GM23338 (cell line): ENCODE measurements around the gene C1orf210. TPM values are rescaled to one million over a fixed set of nuclear protein-coding genes. Genes with fewer than 3 reads are reported as not detected.

Experiments
- ATAC-seq: fragments of 200-7000 bp; cut with Tn5 transposase; 3 replicates; pipeline ENCODE4 v1.9.1; 2020
- DNase-seq: peaks from one replicate; pipeline ENCODE4 v3.0.0-alpha.2; 2015; ENCODE audit warnings: low spot score
- H2AFZ ChIP-seq: fragments of 200-600 bp; sonication (generic); 2 replicates; pipeline ENCODE4 v1.8.0; 2016; ENCODE audit warnings: antibody characterized with exemption, mild to moderate bottlenecking, moderate library complexity
- H3F3A ChIP-seq: fragments of 200-600 bp; sonication (generic); replicated peaks from 2 replicates; pipeline ENCODE4 v1.8.0; 2017; ENCODE audit warnings: antibody characterized with exemption, mixed run types, low read depth
- H3K27ac ChIP-seq: fragments of 200-600 bp; sonication (generic); 2 replicates; pipeline ENCODE4 v1.6.1; 2016; ENCODE audit warnings: low read depth
- H3K27me3 ChIP-seq: fragments of 200-600 bp; sonication (generic); 2 replicates; pipeline ENCODE4 v1.8.0; 2016; ENCODE audit warnings: mild to moderate bottlenecking, mixed run types, moderate library complexity; ENCODE audit not compliant: insufficient read depth
- H3K36me3 ChIP-seq: fragments of 200-600 bp; sonication (generic); 2 replicates; pipeline ENCODE4 v1.8.0; 2016; ENCODE audit warnings: mild to moderate bottlenecking; ENCODE audit not compliant: insufficient read depth
- H3K4me1 ChIP-seq: fragments of 200-600 bp; sonication (generic); 2 replicates; pipeline ENCODE4 v1.8.0; 2016; ENCODE audit warnings: mild to moderate bottlenecking, moderate library complexity; ENCODE audit not compliant: insufficient read depth
- H3K4me2 ChIP-seq: fragments of 200-600 bp; sonication (generic); 2 replicates; pipeline ENCODE4 v1.7.1; 2017; ENCODE audit warnings: mixed run types
- H3K4me3 ChIP-seq: fragments of 200-600 bp; sonication (generic); 2 replicates; pipeline ENCODE4 v1.6.1; 2016; ENCODE audit warnings: mixed run types
- H3K79me2 ChIP-seq: fragments of 200-600 bp; sonication (generic); replicated peaks from 2 replicates; pipeline ENCODE4 v1.8.0; 2017; ENCODE audit warnings: mild to moderate bottlenecking; ENCODE audit not compliant: insufficient read depth
- H3K9me2 ChIP-seq: fragments of 200-600 bp; sonication (generic); 2 replicates; pipeline ENCODE4 v1.8.0; 2017; ENCODE audit not compliant: insufficient read depth
- H4K20me1 ChIP-seq: fragments of 200-600 bp; sonication (generic); replicated peaks from 2 replicates; pipeline ENCODE4 v1.8.0; 2017; ENCODE audit warnings: mild to moderate bottlenecking; ENCODE audit not compliant: insufficient read depth
- H3K27ac Mint-ChIP-seq: 2 replicates; pipeline ENCODE4 v1.8.0; 2020; ENCODE audit warnings: inconsistent platforms, mild to moderate bottlenecking, moderate library complexity, mixed read lengths
- H3K27me3 Mint-ChIP-seq: 3 replicates; pipeline ENCODE4 v1.8.0; 2022; ENCODE audit warnings: low read depth, mild to moderate bottlenecking, moderate library complexity, mixed read lengths, inconsistent platforms; ENCODE audit not compliant: insufficient read depth, poor library complexity
- H3K36me3 Mint-ChIP-seq: 3 replicates; pipeline ENCODE4 v1.8.0; 2021; ENCODE audit warnings: low read depth, mild to moderate bottlenecking, inconsistent platforms, moderate library complexity, mixed read lengths
- H3K4me1 Mint-ChIP-seq: 3 replicates; pipeline ENCODE4 v1.8.0; 2020; ENCODE audit warnings: mild to moderate bottlenecking, inconsistent platforms, mixed read lengths
- H3K4me3 Mint-ChIP-seq: 3 replicates; pipeline ENCODE4 v1.8.0; 2021; ENCODE audit warnings: moderate library complexity, mild to moderate bottlenecking, inconsistent platforms, mixed read lengths
- H3K9me3 Mint-ChIP-seq: 3 replicates; pipeline ENCODE4 v1.8.0; 2020; ENCODE audit warnings: moderate library complexity, mild to moderate bottlenecking, inconsistent platforms, mixed read lengths
- EZH2phosphoT487 ChIP-seq: fragments of 200-600 bp; sonication (generic); IDR thresholded peaks from one replicate; pipeline ENCODE4 v1.8.1; 2018; ENCODE audit warnings: antibody characterized with exemption; ENCODE audit not compliant: unreplicated experiment
- JUNB ChIP-seq: IDR thresholded peaks from one replicate; pipeline ENCODE4 v1.6.1; 2016; ENCODE audit warnings: antibody characterized with exemption; ENCODE audit not compliant: unreplicated experiment
- NANOG ChIP-seq: IDR thresholded peaks from 2 replicates; pipeline ENCODE4 v1.6.1; 2016; ENCODE audit warnings: antibody characterized with exemption, borderline replicate concordance
- STAT1 ChIP-seq: IDR thresholded peaks from one replicate; pipeline ENCODE4 v1.6.1; 2016; ENCODE audit warnings: antibody characterized with exemption; ENCODE audit not compliant: unreplicated experiment
- ZNF114 ChIP-seq: fragments of 250-450 bp; sonication (Bioruptor Pico); IDR thresholded peaks from 2 replicates; pipeline ENCODE4 v1.5.0; 2020; ENCODE audit warnings: mild to moderate bottlenecking, moderate library complexity
- polyA plus RNA-seq: library from polyadenylated mRNA; unstranded; fragments of >200 nt; fragmentation: Nextera tagmentation; extraction: Ambion mirVana; gene quantifications from 2 replicates; pipeline ENCODE4 v1.2.1, GENCODE V29; 2016
- total RNA-seq: library from RNA; depleted of rRNA; stranded (reverse); fragments of >200 nt; shearing (Covaris generic); gene quantifications from 2 replicates; pipeline ENCODE4 v1.2.3, GENCODE V29; 2014
- TF ChIP-seq, protein P1 (sequence below), 2 experiments: fragments of 200-600 bp in 1 of 2; sonication (generic) in 1 of 2; conservative IDR thresholded peaks; 2 replicates each; pipeline versions ENCODE4 v1.5.1 to v1.6.1; 2016 to 2017; ENCODE audit warnings: antibody characterized with exemption in 2 of 2, low read depth in 2 of 2, mild to moderate bottlenecking in 2 of 2, moderate library complexity in 1 of 2
- TF ChIP-seq, protein P2 (sequence below): IDR thresholded peaks from 2 replicates; pipeline ENCODE4 v1.6.1; 2016; ENCODE audit warnings: antibody characterized with exemption
- TF ChIP-seq, protein P3 (sequence below): fragments of 250-450 bp; sonication (Bioruptor Pico); IDR thresholded peaks from 2 replicates; pipeline ENCODE4 v1.5.0; 2020; ENCODE audit warnings: mild to moderate bottlenecking, moderate library complexity

Gene C1orf210
- total and polyA plus RNA-seq, 2 experiments from 2014 or later: 10.3 to 17.1 TPM

DNA sequence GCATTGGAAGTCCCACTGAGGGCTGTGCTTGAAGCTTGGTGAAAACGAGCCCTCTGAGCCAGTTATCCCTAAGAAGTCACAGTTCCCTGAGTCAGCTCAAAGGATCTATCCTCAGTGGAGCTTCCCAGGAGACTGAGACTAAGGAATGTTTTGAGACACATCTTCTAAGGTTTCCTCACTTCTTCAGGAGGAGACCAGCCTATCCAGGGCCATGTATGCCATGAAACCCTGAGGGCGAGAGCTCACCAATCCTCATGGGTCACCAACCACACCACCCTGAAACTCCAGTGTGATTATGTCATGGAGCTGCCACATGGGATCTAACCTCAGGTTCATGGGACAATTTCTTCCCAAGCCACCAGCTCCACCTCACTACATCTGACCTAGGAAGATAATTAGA, 7.8 kb upstream of the C1orf210 start:
- no peak overlapping the region for H3K4me2 ChIP-seq
- H3K79me2 ChIP-seq: no peaks in the 10 kb centered on the region
- Mint-ChIP-seq H3K27ac (no peak overlapping the region), H3K9me3 (no peaks in the 10 kb centered on the region), H3K27me3 (peaks cover 6% of the 10 kb centered on the region), H3K4me1 (peaks cover 30% of the 10 kb centered on the region), H3K4me3 (no peak overlapping the region), H3K36me3 (no peaks in the 10 kb centered on the region)
- no peaks in the 10 kb centered on the region for H4K20me1 ChIP-seq
- H3K27me3 ChIP-seq: no peaks in the 10 kb centered on the region
- H3K4me1 ChIP-seq: peaks cover 30% of the 10 kb centered on the region
- no peaks in the 10 kb centered on the region for H3F3A ChIP-seq
- no peak overlapping the region for H2AFZ ChIP-seq
- TF ChIP-seq JUNB (no peak), STAT1 (no peak), ZNF114 (CRISPR knock-in tag) (no peak), NANOG (no peak), EZH2phosphoT487 (no peak)
- TF ChIP-seq, protein P1, sequence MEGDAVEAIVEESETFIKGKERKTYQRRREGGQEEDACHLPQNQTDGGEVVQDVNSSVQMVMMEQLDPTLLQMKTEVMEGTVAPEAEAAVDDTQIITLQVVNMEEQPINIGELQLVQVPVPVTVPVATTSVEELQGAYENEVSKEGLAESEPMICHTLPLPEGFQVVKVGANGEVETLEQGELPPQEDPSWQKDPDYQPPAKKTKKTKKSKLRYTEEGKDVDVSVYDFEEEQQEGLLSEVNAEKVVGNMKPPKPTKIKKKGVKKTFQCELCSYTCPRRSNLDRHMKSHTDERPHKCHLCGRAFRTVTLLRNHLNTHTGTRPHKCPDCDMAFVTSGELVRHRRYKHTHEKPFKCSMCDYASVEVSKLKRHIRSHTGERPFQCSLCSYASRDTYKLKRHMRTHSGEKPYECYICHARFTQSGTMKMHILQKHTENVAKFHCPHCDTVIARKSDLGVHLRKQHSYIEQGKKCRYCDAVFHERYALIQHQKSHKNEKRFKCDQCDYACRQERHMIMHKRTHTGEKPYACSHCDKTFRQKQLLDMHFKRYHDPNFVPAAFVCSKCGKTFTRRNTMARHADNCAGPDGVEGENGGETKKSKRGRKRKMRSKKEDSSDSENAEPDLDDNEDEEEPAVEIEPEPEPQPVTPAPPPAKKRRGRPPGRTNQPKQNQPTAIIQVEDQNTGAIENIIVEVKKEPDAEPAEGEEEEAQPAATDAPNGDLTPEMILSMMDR (conservative IDR thresholded peaks at IDR 0.05; ENCODE audit: low read depth in 2 of 2): no peak
- TF ChIP-seq, protein P2, sequence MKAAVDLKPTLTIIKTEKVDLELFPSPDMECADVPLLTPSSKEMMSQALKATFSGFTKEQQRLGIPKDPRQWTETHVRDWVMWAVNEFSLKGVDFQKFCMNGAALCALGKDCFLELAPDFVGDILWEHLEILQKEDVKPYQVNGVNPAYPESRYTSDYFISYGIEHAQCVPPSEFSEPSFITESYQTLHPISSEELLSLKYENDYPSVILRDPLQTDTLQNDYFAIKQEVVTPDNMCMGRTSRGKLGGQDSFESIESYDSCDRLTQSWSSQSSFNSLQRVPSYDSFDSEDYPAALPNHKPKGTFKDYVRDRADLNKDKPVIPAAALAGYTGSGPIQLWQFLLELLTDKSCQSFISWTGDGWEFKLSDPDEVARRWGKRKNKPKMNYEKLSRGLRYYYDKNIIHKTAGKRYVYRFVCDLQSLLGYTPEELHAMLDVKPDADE: no peak
- TF ChIP-seq, protein P3, sequence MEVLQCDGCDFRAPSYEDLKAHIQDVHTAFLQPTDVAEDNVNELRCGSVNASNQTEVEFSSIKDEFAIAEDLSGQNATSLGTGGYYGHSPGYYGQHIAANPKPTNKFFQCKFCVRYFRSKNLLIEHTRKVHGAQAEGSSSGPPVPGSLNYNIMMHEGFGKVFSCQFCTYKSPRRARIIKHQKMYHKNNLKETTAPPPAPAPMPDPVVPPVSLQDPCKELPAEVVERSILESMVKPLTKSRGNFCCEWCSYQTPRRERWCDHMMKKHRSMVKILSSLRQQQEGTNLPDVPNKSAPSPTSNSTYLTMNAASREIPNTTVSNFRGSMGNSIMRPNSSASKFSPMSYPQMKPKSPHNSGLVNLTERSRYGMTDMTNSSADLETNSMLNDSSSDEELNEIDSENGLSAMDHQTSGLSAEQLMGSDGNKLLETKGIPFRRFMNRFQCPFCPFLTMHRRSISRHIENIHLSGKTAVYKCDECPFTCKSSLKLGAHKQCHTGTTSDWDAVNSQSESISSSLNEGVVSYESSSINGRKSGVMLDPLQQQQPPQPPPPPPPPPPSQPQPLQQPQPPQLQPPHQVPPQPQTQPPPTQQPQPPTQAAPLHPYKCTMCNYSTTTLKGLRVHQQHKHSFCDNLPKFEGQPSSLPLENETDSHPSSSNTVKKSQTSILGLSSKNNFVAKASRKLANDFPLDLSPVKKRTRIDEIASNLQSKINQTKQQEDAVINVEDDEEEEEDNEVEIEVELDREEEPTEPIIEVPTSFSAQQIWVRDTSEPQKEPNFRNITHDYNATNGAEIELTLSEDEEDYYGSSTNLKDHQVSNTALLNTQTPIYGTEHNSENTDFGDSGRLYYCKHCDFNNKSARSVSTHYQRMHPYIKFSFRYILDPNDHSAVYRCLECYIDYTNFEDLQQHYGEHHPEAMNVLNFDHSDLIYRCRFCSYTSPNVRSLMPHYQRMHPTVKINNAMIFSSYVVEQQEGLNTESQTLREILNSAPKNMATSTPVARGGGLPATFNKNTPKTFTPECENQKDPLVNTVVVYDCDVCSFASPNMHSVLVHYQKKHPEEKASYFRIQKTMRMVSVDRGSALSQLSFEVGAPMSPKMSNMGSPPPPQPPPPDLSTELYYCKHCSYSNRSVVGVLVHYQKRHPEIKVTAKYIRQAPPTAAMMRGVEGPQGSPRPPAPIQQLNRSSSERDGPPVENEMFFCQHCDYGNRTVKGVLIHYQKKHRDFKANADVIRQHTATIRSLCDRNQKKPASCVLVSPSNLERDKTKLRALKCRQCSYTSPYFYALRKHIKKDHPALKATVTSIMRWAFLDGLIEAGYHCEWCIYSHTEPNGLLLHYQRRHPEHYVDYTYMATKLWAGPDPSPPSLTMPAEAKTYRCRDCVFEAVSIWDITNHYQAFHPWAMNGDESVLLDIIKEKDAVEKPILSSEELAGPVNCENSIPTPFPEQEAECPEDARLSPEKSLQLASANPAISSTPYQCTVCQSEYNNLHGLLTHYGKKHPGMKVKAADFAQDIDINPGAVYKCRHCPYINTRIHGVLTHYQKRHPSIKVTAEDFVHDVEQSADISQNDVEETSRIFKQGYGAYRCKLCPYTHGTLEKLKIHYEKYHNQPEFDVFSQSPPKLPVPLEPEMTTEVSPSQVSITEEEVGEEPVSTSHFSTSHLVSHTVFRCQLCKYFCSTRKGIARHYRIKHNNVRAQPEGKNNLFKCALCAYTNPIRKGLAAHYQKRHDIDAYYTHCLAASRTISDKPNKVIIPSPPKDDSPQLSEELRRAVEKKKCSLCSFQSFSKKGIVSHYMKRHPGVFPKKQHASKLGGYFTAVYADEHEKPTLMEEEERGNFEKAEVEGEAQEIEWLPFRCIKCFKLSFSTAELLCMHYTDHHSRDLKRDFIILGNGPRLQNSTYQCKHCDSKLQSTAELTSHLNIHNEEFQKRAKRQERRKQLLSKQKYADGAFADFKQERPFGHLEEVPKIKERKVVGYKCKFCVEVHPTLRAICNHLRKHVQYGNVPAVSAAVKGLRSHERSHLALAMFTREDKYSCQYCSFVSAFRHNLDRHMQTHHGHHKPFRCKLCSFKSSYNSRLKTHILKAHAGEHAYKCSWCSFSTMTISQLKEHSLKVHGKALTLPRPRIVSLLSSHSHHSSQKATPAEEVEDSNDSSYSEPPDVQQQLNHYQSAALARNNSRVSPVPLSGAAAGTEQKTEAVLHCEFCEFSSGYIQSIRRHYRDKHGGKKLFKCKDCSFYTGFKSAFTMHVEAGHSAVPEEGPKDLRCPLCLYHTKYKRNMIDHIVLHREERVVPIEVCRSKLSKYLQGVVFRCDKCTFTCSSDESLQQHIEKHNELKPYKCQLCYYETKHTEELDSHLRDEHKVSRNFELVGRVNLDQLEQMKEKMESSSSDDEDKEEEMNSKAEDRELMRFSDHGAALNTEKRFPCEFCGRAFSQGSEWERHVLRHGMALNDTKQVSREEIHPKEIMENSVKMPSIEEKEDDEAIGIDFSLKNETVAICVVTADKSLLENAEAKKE (CRISPR knock-in tag): no peak
- H3K9me2 ChIP-seq: peaks cover 6% of the 10 kb centered on the region; the same call in 1 of the 2 replicates
- no peak for ATAC-seq
- no peak overlapping the region for H3K4me3 ChIP-seq
- no peaks in the 10 kb centered on the region for H3K36me3 ChIP-seq
- H3K27ac ChIP-seq: no peak overlapping the region
- DNase-seq: no peak
